HepG2 (cell line): ENCODE data around the gene RFFL. TPM values are rescaled to one million over a fixed set of nuclear protein-coding genes. Genes with fewer than 3 reads are reported as not detected.

Experiments used
- ADNP ChIP-seq: sonication (generic); formaldehyde crosslinking; IDR thresholded peaks from 2 replicates; pipeline ENCODE4 v1.4.0; 2020; ENCODE audit warnings: missing genetic modification reagents
- FLYWCH1 ChIP-seq: sonication (generic); formaldehyde crosslinking; IDR thresholded peaks from 2 replicates; pipeline ENCODE4 v1.8.1; 2023; ENCODE audit warnings: mild to moderate bottlenecking, missing genetic modification reagents
- HCFC1 ChIP-seq: fragments of 150-350 bp; IDR thresholded peaks from 2 replicates; pipeline ENCODE4 v1.6.1; 2014; ENCODE audit warnings: low read depth, low read length
- HNF4G ChIP-seq, 2 experiments: sonication (generic) in 1 of 2; formaldehyde crosslinking in 1 of 2; IDR thresholded peaks; 2 replicates each; pipeline versions ENCODE4 v1.4.0 to v1.6.1; 2011 to 2020; ENCODE audit warnings: borderline replicate concordance in 2 of 2, low read depth in 2 of 2, mild to moderate bottlenecking in 2 of 2, low read length in 1 of 2, missing genetic modification reagents in 1 of 2, moderate library complexity in 1 of 2
- HOXA9 ChIP-seq: sonication (generic); formaldehyde crosslinking; IDR thresholded peaks from 2 replicates; pipeline ENCODE4 v1.8.1; 2022; ENCODE audit warnings: missing genetic modification reagents, mild to moderate bottlenecking, moderate library complexity, borderline replicate concordance
- KDM1A ChIP-seq: IDR thresholded peaks from 2 replicates; pipeline ENCODE4 v1.6.1; 2016; ENCODE audit warnings: missing compliant biosample characterization
- KMT2A ChIP-seq: sonication (generic); formaldehyde crosslinking; IDR thresholded peaks from 2 replicates; pipeline ENCODE4 v1.4.0; 2020; ENCODE audit warnings: missing genetic modification reagents
- NFRKB ChIP-seq: fragments of 450-650 bp; IDR thresholded peaks from 2 replicates; pipeline ENCODE4 v1.6.1; 2017
- SATB2 ChIP-seq: sonication (generic); formaldehyde crosslinking; IDR thresholded peaks from 2 replicates; pipeline ENCODE4 v1.5.0; 2020; ENCODE audit warnings: missing genetic modification reagents
- ZFP90 ChIP-seq: sonication (generic); formaldehyde crosslinking; IDR thresholded peaks from 2 replicates; pipeline ENCODE4 v1.8.0; 2022; ENCODE audit warnings: missing genetic modification reagents, mild to moderate bottlenecking, inconsistent platforms, borderline replicate concordance
- ZNF329 ChIP-seq: sonication (generic); formaldehyde crosslinking; IDR thresholded peaks from 2 replicates; pipeline ENCODE4 v1.9.0; 2021; ENCODE audit warnings: low read depth, mild to moderate bottlenecking, missing genetic modification reagents
- ZNF674 ChIP-seq: sonication (generic); formaldehyde crosslinking; IDR thresholded peaks from 2 replicates; pipeline ENCODE4 v1.5.0; 2020; ENCODE audit warnings: low read depth, mild to moderate bottlenecking, missing genetic modification reagents
- polyA plus RNA-seq, 8 experiments: library from polyadenylated mRNA; depleted of rRNA in 3 of 8; stranded (reverse) in 7 of 8; unstranded in 1 of 8; fragments of >200 nt; fragmentation: Illumina TruSeq in 4 of 8; extraction: Trizol in 4 of 8; gene quantifications; 2 replicates each; pipeline versions ENCODE4 v1.2.1 to v1.2.3, GENCODE V29; 2011 to 2016; ENCODE audit warnings: low read depth in 4 of 8, missing spikeins in 1 of 8, mixed read lengths in 1 of 8; ENCODE audit not compliant: insufficient read depth in 1 of 8
- total RNA-seq, 5 experiments: library from RNA; depleted of rRNA; stranded (reverse); fragments of >200 nt; fragmentation: Illumina TruSeq; extraction: Trizol; gene quantifications; 2 replicates each; pipeline ENCODE4 v1.2.3, GENCODE V29; 2016; ENCODE audit warnings: low read depth in 1 of 5
- TF ChIP-seq, protein P1 (sequence below): sonication (generic); formaldehyde crosslinking; IDR thresholded peaks from 2 replicates; pipeline ENCODE4 v1.4.0; 2020; ENCODE audit warnings: low read depth, mild to moderate bottlenecking, missing genetic modification reagents
- TF ChIP-seq, protein P2 (sequence below): IDR thresholded peaks from 2 replicates; pipeline ENCODE4 v1.6.1; 2016; ENCODE audit warnings: missing genetic modification reagents, missing compliant biosample characterization
- TF ChIP-seq, protein P3 (sequence below): fragments of 450-650 bp; IDR thresholded peaks from 2 replicates; pipeline ENCODE4 v1.6.1; 2016
- TF ChIP-seq, protein P4 (sequence below): sonication (generic); formaldehyde crosslinking; IDR thresholded peaks from 2 replicates; pipeline ENCODE4 v1.9.0; 2021; ENCODE audit warnings: mild to moderate bottlenecking, missing genetic modification reagents
- TF ChIP-seq, protein P5 (sequence below): sonication (generic); formaldehyde crosslinking; IDR thresholded peaks from 2 replicates; pipeline ENCODE4 v1.9.0; 2021; ENCODE audit warnings: missing genetic modification reagents, borderline replicate concordance

The RFFL gene
- total and polyA plus RNA-seq, 2 of the 13 experiments (the other 11 are each of a cell fraction or from before 2014, with no cell fraction given): 24.3 to 48.6 TPM

DNA sequence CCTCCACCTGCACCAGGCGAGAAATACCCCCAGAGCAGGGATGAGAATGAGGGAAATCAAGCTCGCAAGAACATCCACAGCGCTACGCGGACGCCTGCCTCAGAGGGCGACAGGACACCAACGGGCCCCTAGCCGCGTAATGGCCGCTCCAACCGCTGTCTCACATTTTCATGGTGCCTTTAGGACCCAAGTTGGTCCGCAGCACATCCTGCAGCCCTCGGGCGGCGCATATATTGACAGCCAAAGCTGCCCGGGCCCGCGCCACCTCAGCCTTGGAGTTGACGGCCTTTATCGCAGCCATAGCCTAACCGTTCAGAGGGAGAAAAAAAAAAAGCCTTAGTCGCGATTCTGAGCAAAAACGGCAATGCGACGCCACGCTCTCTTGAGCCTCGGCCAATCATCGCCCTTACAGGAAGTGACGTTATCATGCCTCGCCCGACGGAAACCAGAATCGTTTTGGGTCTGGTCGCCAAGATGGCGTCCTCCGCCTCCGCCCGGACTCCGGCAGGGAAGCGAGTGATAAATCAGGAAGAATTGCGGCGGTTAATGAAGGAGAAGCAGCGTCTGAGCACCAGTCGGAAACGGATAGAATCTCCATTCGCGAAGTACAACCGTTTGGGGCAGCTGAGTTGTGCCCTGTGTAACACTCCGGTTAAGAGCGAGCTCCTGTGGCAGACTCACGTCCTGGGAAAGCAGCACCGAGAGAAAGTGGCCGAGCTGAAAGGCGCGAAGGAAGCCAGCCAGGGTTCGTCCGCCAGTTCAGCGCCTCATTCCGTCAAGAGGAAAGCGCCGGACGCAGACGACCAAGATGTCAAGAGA, 102.2 kb downstream of the RFFL start, which contains the start of the genes CCT6B and ZNF830 (continued):
- TF ChIP-seq, protein P1, sequence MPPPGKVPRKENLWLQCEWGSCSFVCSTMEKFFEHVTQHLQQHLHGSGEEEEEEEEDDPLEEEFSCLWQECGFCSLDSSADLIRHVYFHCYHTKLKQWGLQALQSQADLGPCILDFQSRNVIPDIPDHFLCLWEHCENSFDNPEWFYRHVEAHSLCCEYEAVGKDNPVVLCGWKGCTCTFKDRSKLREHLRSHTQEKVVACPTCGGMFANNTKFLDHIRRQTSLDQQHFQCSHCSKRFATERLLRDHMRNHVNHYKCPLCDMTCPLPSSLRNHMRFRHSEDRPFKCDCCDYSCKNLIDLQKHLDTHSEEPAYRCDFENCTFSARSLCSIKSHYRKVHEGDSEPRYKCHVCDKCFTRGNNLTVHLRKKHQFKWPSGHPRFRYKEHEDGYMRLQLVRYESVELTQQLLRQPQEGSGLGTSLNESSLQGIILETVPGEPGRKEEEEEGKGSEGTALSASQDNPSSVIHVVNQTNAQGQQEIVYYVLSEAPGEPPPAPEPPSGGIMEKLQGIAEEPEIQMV (CRISPR knock-in tag): no peak
- TF ChIP-seq KMT2A (CRISPR knock-in tag) (peak; percentile 80), ZNF674 (no peak), ZNF329 (CRISPR knock-in tag) (0 out of 2 replicates have a peak, but pooled peaks have one; percentile 55), SATB2 (peak; percentile 48; the same call in 1 of the 2 replicates), HNF4G (IDR thresholded peaks at IDR 0.05; ENCODE audit: borderline replicate concordance, low read depth, low read length) (no peak), HNF4G (CRISPR knock-in tag; IDR thresholded peaks at IDR 0.05; ENCODE audit: borderline replicate concordance, low read depth) (0 out of 2 replicates have a peak, but pooled peaks have one; percentile 48), KDM1A (CRISPR knock-in tag) (no peak), HCFC1 (peak; percentile 70), ZFP90 (CRISPR knock-in tag) (peak; percentile 91; the same call in 1 of the 2 replicates), FLYWCH1 (CRISPR knock-in tag) (no peak), ADNP (CRISPR knock-in tag) (no peak), HOXA9 (CRISPR knock-in tag) (0 out of 2 replicates have a peak, but pooled peaks have one; percentile 60), NFRKB (peak; percentile 7; the same call in 1 of the 2 replicates)
- TF ChIP-seq, protein P2, sequence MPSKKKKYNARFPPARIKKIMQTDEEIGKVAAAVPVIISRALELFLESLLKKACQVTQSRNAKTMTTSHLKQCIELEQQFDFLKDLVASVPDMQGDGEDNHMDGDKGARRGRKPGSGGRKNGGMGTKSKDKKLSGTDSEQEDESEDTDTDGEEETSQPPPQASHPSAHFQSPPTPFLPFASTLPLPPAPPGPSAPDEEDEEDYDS: peak; percentile 70; the same call in 1 of the 2 replicates
- TF ChIP-seq, protein P3, sequence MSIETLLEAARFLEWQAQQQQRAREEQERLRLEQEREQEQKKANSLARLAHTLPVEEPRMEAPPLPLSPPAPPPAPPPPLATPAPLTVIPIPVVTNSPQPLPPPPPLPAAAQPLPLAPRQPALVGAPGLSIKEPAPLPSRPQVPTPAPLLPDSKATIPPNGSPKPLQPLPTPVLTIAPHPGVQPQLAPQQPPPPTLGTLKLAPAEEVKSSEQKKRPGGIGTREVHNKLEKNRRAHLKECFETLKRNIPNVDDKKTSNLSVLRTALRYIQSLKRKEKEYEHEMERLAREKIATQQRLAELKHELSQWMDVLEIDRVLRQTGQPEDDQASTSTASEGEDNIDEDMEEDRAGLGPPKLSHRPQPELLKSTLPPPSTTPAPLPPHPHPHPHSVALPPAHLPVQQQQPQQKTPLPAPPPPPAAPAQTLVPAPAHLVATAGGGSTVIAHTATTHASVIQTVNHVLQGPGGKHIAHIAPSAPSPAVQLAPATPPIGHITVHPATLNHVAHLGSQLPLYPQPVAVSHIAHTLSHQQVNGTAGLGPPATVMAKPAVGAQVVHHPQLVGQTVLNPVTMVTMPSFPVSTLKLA: peak; percentile 16; the same call in 1 of the 2 replicates
- TF ChIP-seq, protein P4, sequence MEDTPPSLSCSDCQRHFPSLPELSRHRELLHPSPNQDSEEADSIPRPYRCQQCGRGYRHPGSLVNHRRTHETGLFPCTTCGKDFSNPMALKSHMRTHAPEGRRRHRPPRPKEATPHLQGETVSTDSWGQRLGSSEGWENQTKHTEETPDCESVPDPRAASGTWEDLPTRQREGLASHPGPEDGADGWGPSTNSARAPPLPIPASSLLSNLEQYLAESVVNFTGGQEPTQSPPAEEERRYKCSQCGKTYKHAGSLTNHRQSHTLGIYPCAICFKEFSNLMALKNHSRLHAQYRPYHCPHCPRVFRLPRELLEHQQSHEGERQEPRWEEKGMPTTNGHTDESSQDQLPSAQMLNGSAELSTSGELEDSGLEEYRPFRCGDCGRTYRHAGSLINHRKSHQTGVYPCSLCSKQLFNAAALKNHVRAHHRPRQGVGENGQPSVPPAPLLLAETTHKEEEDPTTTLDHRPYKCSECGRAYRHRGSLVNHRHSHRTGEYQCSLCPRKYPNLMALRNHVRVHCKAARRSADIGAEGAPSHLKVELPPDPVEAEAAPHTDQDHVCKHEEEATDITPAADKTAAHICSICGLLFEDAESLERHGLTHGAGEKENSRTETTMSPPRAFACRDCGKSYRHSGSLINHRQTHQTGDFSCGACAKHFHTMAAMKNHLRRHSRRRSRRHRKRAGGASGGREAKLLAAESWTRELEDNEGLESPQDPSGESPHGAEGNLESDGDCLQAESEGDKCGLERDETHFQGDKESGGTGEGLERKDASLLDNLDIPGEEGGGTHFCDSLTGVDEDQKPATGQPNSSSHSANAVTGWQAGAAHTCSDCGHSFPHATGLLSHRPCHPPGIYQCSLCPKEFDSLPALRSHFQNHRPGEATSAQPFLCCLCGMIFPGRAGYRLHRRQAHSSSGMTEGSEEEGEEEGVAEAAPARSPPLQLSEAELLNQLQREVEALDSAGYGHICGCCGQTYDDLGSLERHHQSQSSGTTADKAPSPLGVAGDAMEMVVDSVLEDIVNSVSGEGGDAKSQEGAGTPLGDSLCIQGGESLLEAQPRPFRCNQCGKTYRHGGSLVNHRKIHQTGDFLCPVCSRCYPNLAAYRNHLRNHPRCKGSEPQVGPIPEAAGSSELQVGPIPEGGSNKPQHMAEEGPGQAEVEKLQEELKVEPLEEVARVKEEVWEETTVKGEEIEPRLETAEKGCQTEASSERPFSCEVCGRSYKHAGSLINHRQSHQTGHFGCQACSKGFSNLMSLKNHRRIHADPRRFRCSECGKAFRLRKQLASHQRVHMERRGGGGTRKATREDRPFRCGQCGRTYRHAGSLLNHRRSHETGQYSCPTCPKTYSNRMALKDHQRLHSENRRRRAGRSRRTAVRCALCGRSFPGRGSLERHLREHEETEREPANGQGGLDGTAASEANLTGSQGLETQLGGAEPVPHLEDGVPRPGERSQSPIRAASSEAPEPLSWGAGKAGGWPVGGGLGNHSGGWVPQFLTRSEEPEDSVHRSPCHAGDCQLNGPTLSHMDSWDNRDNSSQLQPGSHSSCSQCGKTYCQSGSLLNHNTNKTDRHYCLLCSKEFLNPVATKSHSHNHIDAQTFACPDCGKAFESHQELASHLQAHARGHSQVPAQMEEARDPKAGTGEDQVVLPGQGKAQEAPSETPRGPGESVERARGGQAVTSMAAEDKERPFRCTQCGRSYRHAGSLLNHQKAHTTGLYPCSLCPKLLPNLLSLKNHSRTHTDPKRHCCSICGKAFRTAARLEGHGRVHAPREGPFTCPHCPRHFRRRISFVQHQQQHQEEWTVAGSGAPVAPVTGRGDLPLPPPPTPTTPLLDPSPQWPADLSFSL (CRISPR knock-in tag): no peak
- TF ChIP-seq, protein P5, sequence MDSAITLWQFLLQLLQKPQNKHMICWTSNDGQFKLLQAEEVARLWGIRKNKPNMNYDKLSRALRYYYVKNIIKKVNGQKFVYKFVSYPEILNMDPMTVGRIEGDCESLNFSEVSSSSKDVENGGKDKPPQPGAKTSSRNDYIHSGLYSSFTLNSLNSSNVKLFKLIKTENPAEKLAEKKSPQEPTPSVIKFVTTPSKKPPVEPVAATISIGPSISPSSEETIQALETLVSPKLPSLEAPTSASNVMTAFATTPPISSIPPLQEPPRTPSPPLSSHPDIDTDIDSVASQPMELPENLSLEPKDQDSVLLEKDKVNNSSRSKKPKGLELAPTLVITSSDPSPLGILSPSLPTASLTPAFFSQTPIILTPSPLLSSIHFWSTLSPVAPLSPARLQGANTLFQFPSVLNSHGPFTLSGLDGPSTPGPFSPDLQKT: no peak
